ENCODE results near the gene S1PR1.

GRCh38 chr1:101262630-101263348, 26.0 kb downstream of the S1PR1 start:
- TF ChIP-seq CTCF (IDR thresholded peaks at IDR 0.05 in 8 of 11, conservative IDR thresholded peaks at IDR 0.05 in 3 of 11) (no peak), POLR2A (IDR thresholded peaks at IDR 0.05) (no peak), POLR2AphosphoS5 (IDR thresholded peaks at IDR 0.05) (no peak)
